PFSK-1 (cell line): ENCODE data around the gene FIGLA.

Source experiments
- FOXP2 ChIP-seq: optimal IDR thresholded peaks from 2 replicates; pipeline ENCODE3; 2011; ENCODE audit warnings: borderline replicate concordance, control low read depth, inconsistent platforms; ENCODE audit not compliant: insufficient read depth; ENCODE audit errors: extremely low read length, extremely low read depth
- POLR2AphosphoS5 ChIP-seq: IDR thresholded peaks from 2 replicates; pipeline ENCODE4 v1.6.1; 2012; ENCODE audit warnings: low read depth, mild to moderate bottlenecking, control low read depth, low read length, moderate library complexity
- SIN3A ChIP-seq: IDR thresholded peaks from 2 replicates; pipeline ENCODE4 v1.6.1; 2012; ENCODE audit warnings: mild to moderate bottlenecking, low read length, moderate library complexity, borderline replicate concordance; ENCODE audit not compliant: insufficient read depth
- TAF1 ChIP-seq: IDR thresholded peaks from 2 replicates; pipeline ENCODE4 v1.6.1; 2012; ENCODE audit warnings: low read length, control low read depth, borderline replicate concordance; ENCODE audit not compliant: insufficient read depth
- TF ChIP-seq, protein P1 (sequence below), 2 experiments: IDR thresholded peaks; 2 replicates each; pipeline versions ENCODE4 v1.6.1 to v1.8.0; 2011 to 2012; ENCODE audit warnings: low read depth in 2 of 2, low read length in 2 of 2, control low read depth in 1 of 2, inconsistent platforms in 1 of 2, mild to moderate bottlenecking in 1 of 2, moderate library complexity in 1 of 2; ENCODE audit not compliant: insufficient read depth in 1 of 2

The FIGLA gene

DNA sequence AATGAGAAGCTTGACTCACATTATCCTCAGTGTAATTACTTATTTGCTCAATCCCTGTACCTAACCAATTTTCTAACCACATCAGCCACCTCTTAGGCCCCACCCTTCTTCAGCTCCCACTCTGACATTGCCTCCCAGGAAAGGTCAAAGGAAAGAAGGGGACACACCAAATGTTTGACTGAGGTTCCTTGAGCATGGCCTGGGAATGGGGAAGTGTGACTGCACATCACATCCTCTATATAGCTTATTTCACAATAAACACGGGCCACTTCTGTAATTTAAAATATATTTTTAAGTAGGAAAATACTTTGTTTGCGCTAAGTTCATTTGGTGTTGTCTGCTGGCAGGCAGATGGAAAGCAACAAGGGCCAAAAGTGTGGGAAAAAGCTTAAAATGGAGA lies 3.0 kb upstream of the FIGLA start:
- TF ChIP-seq, protein P1, sequence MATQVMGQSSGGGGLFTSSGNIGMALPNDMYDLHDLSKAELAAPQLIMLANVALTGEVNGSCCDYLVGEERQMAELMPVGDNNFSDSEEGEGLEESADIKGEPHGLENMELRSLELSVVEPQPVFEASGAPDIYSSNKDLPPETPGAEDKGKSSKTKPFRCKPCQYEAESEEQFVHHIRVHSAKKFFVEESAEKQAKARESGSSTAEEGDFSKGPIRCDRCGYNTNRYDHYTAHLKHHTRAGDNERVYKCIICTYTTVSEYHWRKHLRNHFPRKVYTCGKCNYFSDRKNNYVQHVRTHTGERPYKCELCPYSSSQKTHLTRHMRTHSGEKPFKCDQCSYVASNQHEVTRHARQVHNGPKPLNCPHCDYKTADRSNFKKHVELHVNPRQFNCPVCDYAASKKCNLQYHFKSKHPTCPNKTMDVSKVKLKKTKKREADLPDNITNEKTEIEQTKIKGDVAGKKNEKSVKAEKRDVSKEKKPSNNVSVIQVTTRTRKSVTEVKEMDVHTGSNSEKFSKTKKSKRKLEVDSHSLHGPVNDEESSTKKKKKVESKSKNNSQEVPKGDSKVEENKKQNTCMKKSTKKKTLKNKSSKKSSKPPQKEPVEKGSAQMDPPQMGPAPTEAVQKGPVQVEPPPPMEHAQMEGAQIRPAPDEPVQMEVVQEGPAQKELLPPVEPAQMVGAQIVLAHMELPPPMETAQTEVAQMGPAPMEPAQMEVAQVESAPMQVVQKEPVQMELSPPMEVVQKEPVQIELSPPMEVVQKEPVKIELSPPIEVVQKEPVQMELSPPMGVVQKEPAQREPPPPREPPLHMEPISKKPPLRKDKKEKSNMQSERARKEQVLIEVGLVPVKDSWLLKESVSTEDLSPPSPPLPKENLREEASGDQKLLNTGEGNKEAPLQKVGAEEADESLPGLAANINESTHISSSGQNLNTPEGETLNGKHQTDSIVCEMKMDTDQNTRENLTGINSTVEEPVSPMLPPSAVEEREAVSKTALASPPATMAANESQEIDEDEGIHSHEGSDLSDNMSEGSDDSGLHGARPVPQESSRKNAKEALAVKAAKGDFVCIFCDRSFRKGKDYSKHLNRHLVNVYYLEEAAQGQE (IDR thresholded peaks at IDR 0.05; ENCODE audit: insufficient read depth in 1 of 2, low read depth in 2 of 2, low read length in 2 of 2) = no peak
- TF ChIP-seq SIN3A (no peak), POLR2AphosphoS5 (no peak), FOXP2 (no peak), TAF1 (no peak)

DNA sequence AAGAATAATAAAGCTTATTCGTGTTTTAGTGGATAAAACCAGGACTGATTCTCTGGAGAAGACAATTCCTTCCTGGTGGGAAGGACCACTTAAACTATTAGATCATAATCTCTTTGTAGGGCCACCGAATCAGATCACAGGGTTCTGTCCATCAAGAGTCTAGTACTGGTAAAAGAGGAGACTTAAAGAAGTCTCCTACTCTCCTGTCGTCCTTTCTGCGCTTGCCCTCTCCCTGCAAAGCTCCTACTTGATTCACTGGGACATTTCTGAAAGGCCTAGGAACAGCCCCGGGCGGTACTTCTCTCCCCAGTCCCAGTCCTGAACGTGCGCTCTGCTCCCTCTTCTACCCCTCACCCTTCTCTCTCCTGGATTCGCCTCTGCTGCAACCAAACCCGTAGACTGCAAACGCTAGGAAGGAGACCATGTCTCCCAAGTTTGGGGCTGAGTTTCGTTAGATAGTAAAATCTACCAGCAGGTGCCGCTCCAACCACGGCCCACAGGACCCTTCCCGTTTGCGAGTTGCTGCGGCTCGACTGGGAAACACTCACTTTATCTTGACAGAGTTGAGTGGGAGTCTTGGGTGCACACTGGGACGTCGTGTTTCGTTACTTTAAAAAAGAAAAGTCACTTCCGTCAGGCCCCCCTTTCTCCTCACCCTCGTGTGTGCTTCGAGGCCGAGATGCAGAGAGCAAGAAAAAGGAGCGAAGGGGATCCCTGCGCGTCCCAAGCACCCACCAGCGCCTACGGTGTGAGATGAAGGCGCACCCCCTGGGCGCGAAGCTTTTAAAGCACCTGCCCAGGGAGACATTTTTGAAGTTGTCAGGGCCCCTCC lies 923 bp downstream of the FIGLA start:
- TF ChIP-seq, protein P1 (IDR thresholded peaks at IDR 0.05; ENCODE audit: insufficient read depth in 1 of 2, low read depth in 2 of 2, low read length in 2 of 2) = no peak
- TF ChIP-seq POLR2AphosphoS5 (no peak), FOXP2 (no peak), TAF1 (no peak), SIN3A (no peak)

DNA sequence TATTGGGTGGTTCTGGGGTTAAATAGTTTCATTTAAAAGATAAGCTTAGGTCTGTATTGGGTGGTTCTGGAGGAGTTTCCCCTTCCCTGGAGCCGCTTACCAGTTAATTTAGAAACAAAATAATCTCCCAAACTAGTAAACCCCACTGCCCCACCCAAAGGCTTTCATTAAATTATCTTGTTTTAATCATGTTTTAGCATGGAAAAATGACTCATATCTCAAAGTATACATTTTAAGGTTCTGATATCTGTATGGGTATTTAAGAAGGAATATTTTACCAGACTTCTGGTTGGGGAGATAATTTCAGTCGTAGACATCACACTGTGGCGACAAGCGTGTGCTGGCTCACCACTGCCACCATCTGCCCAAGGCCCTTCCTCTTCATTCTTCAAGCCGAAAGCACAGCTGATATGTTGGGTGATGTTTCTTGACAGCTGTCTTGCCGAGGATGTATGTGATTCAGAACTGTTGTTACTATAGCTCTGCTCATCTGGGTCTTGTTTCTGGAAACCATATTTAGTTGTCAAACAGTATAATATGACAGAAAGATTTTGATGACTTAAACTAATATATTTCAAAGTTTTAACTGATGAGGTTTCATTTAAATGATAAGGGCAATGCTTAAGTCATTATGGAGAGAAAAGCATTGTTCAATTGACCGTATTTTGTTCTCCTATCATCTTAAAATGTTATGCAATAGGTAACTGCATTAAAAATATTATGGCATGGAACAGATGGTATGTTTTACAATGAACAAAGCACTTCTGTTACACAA lies 5.1 kb downstream of the FIGLA start:
- TF ChIP-seq POLR2AphosphoS5 = no peak
- TF ChIP-seq, protein P1 (IDR thresholded peaks at IDR 0.05; ENCODE audit: insufficient read depth in 1 of 2, low read depth in 2 of 2, low read length in 2 of 2) = no peak
- TF ChIP-seq SIN3A = no peak
- TF ChIP-seq FOXP2 = no peak
- no peak for TF ChIP-seq TAF1

DNA sequence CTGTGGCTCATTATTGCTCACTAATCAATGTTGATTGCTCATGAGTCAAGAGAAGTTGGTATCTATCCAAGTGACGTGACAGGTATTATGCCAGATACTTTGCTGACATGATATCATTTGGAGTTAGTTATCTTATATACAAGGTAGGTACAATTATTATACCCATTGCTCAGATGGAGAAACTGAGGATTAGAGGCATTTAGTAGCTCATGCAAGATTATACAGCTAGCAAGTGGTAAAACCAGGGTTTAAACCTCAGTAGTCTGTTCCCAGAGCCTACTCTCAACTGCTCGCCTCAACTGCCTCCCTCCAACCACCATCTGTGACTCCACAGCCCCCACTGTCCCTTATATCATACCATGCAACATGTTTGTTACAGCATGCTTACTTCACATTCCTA lies 6.1 kb downstream of the FIGLA start:
- no peak for TF ChIP-seq TAF1
- TF ChIP-seq, protein P1 (IDR thresholded peaks at IDR 0.05; ENCODE audit: insufficient read depth in 1 of 2, low read depth in 2 of 2, low read length in 2 of 2) = no peak
- TF ChIP-seq SIN3A = no peak
- TF ChIP-seq FOXP2 = no peak
- no peak for TF ChIP-seq POLR2AphosphoS5
